B cell (primary cell): ENCODE results near the gene TJP3. TPM values are rescaled to one million over a fixed set of nuclear protein-coding genes. Genes with fewer than 3 reads are reported as not detected.

Source experiments
- ATAC-seq: fragments of 200-7000 bp; cut with Tn5 transposase; one replicate; pipeline ENCODE4 v1.10.0; 2021; ENCODE audit warnings: low read depth, mild to moderate bottlenecking, moderate number of reproducible peaks, moderate library complexity
- CTCF ChIA-PET: fragments of 350-600 bp; sonication (Branson Sonifier 250); formaldehyde crosslinking; loops from one replicate; lab custom pipeline; 2021; ENCODE audit warnings: antibody characterized with exemption, inconsistent platforms; lab: Charles Lee
- POLR2A ChIA-PET: fragments of 350-600 bp; sonication (Branson Sonifier 250); formaldehyde crosslinking; loops from one replicate; lab custom pipeline; 2021; ENCODE audit warnings: antibody characterized with exemption; lab: Charles Lee
- DNase-seq: peaks from one replicate; pipeline ENCODE4 v3.0.0; 2013
- H2AFZ ChIP-seq: 2 replicates; pipeline ENCODE4 v1.6.1; 2012; ENCODE audit warnings: mild to moderate bottlenecking, low read depth, low read length; ENCODE audit not compliant: insufficient read depth, poor library complexity, severe bottlenecking
- H3K27ac ChIP-seq, 2 donors: 1 replicate in 1 of 2; 2 replicates in 1 of 2; pipeline ENCODE4 v1.5.1; 2012 to 2013; ENCODE audit warnings: low read length in 2 of 2, mild to moderate bottlenecking in 2 of 2, moderate library complexity in 1 of 2
- H3K27me3 ChIP-seq, 4 experiments: fragments of 200-600 bp in 1 of 4; sonication (generic) in 1 of 4; replicated peaks in 1 of 4; 1 replicate in 2 of 4; 2 replicates in 2 of 4; pipeline versions ENCODE4 v1.6.1 to v1.7.0; 2013 to 2016; ENCODE audit warnings: low read length in 3 of 4, mild to moderate bottlenecking in 2 of 4, mixed read lengths in 1 of 4, moderate library complexity in 1 of 4; ENCODE audit not compliant: insufficient read depth in 4 of 4, control insufficient read depth in 3 of 4; ENCODE audit errors: control extremely low read depth in 1 of 4
- H3K36me3 ChIP-seq, 2 experiments: replicated peaks in 1 of 2; 1 replicate in 1 of 2; 2 replicates in 1 of 2; pipeline versions ENCODE4 v1.6.1 to v1.7.1; 2013; ENCODE audit warnings: low read length in 1 of 2; ENCODE audit not compliant: insufficient read depth in 2 of 2, control insufficient read depth in 1 of 2; ENCODE audit errors: control extremely low read depth in 1 of 2, extremely low read depth in 1 of 2
- H3K4me1 ChIP-seq, 2 donors: fragments of 200-600 bp in 1 of 2; sonication (generic) in 1 of 2; 1 replicate in 1 of 2; 2 replicates in 1 of 2; pipeline versions ENCODE4 v1.5.1 to v1.6.1; 2013 to 2017; ENCODE audit warnings: low read length in 2 of 2; ENCODE audit not compliant: control insufficient read depth in 2 of 2, insufficient read depth in 2 of 2
- H3K4me2 ChIP-seq: replicated peaks from 2 replicates; pipeline ENCODE3; 2012; ENCODE audit warnings: mild to moderate bottlenecking, low read depth, low read length; ENCODE audit not compliant: poor library complexity, severe bottlenecking
- H3K4me3 ChIP-seq, 5 experiments: fragments of 200-600 bp in 1 of 5; sonication (generic) in 1 of 5; 1 replicate in 3 of 5; 2 replicates in 2 of 5; pipeline versions ENCODE4 v1.5.1 to v1.7.0; 2011 to 2016; ENCODE audit warnings: low read length in 4 of 5, mild to moderate bottlenecking in 4 of 5, low read depth in 2 of 5, control low read depth in 1 of 5, moderate library complexity in 1 of 5; ENCODE audit not compliant: insufficient read depth in 1 of 5; ENCODE audit errors: control extremely low read depth in 1 of 5, extremely low read depth in 1 of 5
- H3K79me2 ChIP-seq: fragments of 200-600 bp; sonication (generic); one replicate; pipeline ENCODE4 v1.6.0; 2016; ENCODE audit warnings: low read length; ENCODE audit not compliant: control insufficient read depth, insufficient read depth
- H3K9ac ChIP-seq: fragments of 200-600 bp; sonication (generic); 2 replicates; pipeline ENCODE4 v1.6.1; 2017; ENCODE audit warnings: mild to moderate bottlenecking, low read length, moderate library complexity
- H3K9me3 ChIP-seq, 3 donors: one replicate each; pipeline versions ENCODE4 v1.6.1 to v1.7.1; 2013; ENCODE audit warnings: low read length in 2 of 3; ENCODE audit not compliant: control insufficient read depth in 2 of 3, insufficient read depth in 1 of 3; ENCODE audit errors: control extremely low read depth in 1 of 3
- H4K20me1 ChIP-seq: 2 replicates; pipeline ENCODE4 v1.6.0; 2012; ENCODE audit warnings: mild to moderate bottlenecking, low read length; ENCODE audit not compliant: insufficient read depth, control insufficient read depth, poor library complexity, severe bottlenecking
- H3K27ac Mint-ChIP-seq: one replicate; pipeline ENCODE4 v1.8.0; 2021; ENCODE audit warnings: mixed read lengths
- H3K27me3 Mint-ChIP-seq: one replicate; pipeline ENCODE4 v1.8.0; 2021; ENCODE audit warnings: mixed read lengths
- H3K4me1 Mint-ChIP-seq: one replicate; pipeline ENCODE4 v1.8.0; 2021; ENCODE audit warnings: mixed read lengths
- H3K4me3 Mint-ChIP-seq: one replicate; pipeline ENCODE4 v1.8.0; 2021; ENCODE audit warnings: mixed read lengths
- H3K9me3 Mint-ChIP-seq: one replicate; pipeline ENCODE4 v1.8.0; 2022; ENCODE audit warnings: mixed read lengths; ENCODE audit not compliant: insufficient read depth
- EZH2 ChIP-seq: IDR thresholded peaks from 2 replicates; pipeline ENCODE4 v1.6.1; 2012; ENCODE audit warnings: borderline replicate concordance, low read depth, mild to moderate bottlenecking, moderate library complexity, low read length; ENCODE audit not compliant: insufficient read depth, poor library complexity, severe bottlenecking
- WGBS: methylation state at CpG from one replicate; pipeline ENCODE4 v1.1.5; 2013; ENCODE audit warnings: missing lambda C conversion rate; ENCODE audit not compliant: insufficient coverage; 5-methylcytosine and 5-hydroxymethylcytosine counted together
- intact Hi-C: fragments of 100-400 bp; cut with micrococcal nuclease; formaldehyde crosslinking; loops from one replicate; pipeline ENCODE4 v1.10.0; 2022
- polyA plus RNA-seq: library from polyadenylated mRNA; depleted of rRNA; stranded (reverse); fragments of >200 nt; gene quantifications from 2 replicates; pipeline ENCODE4 v1.2.3, GENCODE V29; 2012
- total RNA-seq, 2 donors: library from RNA; stranded (reverse); fragments of 120-200 nt in 1 of 2; gene quantifications; 1 replicate in 1 of 2; 2 replicates in 1 of 2; pipeline versions ENCODE4 v1.2.3 to v1.2.4, GENCODE V29; 2013 to 2022
- TF ChIP-seq, protein P1 (sequence below): fragments of 200-600 bp; IDR thresholded peaks from one replicate; pipeline ENCODE4 v1.8.0; 2022; ENCODE audit warnings: antibody characterized with exemption, mild to moderate bottlenecking

Gene TJP3
- total and polyA plus RNA-seq, 2 donors (not counting 1 experiment from before 2014, with no cell fraction given): 2.1 to 2.9 TPM

DNA sequence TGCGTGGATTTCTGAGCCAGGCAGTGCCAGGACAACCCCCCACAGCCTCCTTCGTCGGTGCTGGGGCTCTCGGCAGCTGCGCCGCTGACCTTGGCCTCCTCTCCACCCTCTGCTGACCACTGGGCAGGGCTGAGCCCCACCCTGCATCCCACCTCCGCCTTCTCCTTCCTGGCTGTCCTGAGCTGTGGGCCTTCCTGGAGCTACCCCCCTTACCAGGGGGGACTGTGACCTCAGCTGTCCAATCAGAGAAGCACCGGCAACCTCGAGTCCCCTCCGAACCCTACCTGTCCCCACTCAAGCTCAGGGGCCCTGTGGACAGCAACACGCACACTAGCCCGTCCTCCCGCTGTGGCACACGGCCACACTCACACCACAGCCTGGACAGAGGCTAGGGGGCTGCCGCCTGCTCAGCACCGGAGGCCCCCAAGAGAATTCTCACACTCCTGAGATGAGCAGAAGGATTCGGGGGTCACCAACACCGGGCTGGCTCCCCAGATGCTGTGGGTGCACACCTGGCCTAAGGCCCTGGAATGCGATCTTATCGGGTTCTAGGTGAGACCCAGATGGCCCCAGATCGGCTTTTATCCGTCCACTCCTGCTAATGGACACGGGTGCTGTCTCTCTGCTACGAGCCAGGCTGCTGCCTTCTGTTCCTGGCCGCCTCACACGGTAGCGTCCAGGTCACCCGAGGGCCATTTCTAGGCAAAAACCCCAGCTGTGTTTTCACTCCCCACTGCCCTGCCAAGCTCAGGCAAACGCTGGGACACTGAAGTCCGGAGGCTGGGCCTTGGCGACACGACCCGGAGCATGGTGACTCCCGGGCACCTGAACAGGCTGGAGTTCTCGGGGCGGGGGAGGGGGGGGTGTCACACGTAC, 49.1 kb upstream of the TJP3 start:
- WGBS: 98% methylated on average over 37 of the region's 37 CpGs
- no peak for TF ChIP-seq EZH2
- TF ChIP-seq, protein P1, sequence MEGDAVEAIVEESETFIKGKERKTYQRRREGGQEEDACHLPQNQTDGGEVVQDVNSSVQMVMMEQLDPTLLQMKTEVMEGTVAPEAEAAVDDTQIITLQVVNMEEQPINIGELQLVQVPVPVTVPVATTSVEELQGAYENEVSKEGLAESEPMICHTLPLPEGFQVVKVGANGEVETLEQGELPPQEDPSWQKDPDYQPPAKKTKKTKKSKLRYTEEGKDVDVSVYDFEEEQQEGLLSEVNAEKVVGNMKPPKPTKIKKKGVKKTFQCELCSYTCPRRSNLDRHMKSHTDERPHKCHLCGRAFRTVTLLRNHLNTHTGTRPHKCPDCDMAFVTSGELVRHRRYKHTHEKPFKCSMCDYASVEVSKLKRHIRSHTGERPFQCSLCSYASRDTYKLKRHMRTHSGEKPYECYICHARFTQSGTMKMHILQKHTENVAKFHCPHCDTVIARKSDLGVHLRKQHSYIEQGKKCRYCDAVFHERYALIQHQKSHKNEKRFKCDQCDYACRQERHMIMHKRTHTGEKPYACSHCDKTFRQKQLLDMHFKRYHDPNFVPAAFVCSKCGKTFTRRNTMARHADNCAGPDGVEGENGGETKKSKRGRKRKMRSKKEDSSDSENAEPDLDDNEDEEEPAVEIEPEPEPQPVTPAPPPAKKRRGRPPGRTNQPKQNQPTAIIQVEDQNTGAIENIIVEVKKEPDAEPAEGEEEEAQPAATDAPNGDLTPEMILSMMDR: no peak
- peaks cover 12% of the 10 kb centered on the region for H3K79me2 ChIP-seq
- no peak overlapping the region for H3K4me2 ChIP-seq
- peaks cover 0 to 12% of the 10 kb centered on the region in 2 donors for H3K4me1 ChIP-seq
- no peaks in the 10 kb centered on the region for H3K27me3 Mint-ChIP-seq
- H3K4me3 ChIP-seq: no peak overlapping the region
- H2AFZ ChIP-seq: no peak overlapping the region
- H3K27me3 ChIP-seq: no peaks in the 10 kb centered on the region
- no peak for DNase-seq
- H3K4me3 Mint-ChIP-seq: no peak overlapping the region
- intact Hi-C loops: no loop called here
- ATAC-seq: no peak
- CTCF ChIA-PET: no interaction called here
- no peaks in the 10 kb centered on the region for H3K9me3 Mint-ChIP-seq
- H3K36me3 ChIP-seq: peaks cover 0 to 17% of the 10 kb centered on the region in 2 experiments
- no peak overlapping the region for H3K27ac Mint-ChIP-seq
- no peaks in the 10 kb centered on the region for H4K20me1 ChIP-seq
- H3K27ac ChIP-seq: no peak overlapping the region
- POLR2A ChIA-PET: no interaction called here
- no peak overlapping the region for H3K9ac ChIP-seq
- peaks cover 0 to 20% (median 3%) of the 10 kb centered on the region in 3 donors for H3K9me3 ChIP-seq
- peaks cover 13% of the 10 kb centered on the region for H3K4me1 Mint-ChIP-seq

DNA sequence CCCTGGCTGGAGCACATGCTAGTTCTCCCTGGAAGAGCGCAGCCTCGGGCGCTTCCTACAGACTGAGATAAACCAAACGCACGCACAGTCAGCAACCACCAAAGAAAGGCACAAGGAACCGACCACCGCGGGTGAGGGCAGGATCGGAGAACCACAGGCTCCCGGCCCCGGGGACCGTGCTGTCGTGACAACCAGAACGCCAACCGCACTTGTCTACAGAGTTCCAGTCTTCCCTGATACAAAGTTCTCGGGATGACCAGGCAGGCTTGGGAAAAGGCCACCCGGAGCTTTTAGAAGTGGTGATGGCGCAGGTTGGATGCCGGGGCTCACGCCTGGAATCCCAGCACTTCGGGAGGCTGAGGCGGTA, 48.5 kb upstream of the TJP3 start:
- Histone ChIP-seq H3K4me1 (peaks cover 3 to 17% of the 10 kb centered on the region in 2 donors), H3K27me3 (no peaks in the 10 kb centered on the region), H3K9ac (no peak overlapping the region), H3K27ac (no peak overlapping the region), H3K9me3 (peaks cover 0 to 20% (median 3%) of the 10 kb centered on the region in 3 donors), H2AFZ (no peak overlapping the region), H3K4me2 (no peak overlapping the region), H3K79me2 (peaks cover 15% of the 10 kb centered on the region), H4K20me1 (no peaks in the 10 kb centered on the region), H3K4me3 (no peak overlapping the region), H3K36me3 (peaks cover 0 to 17% of the 10 kb centered on the region in 2 experiments)
- Mint-ChIP-seq H3K9me3 (no peaks in the 10 kb centered on the region), H3K27me3 (no peaks in the 10 kb centered on the region), H3K4me3 (no peak overlapping the region), H3K4me1 (peaks cover 15% of the 10 kb centered on the region), H3K27ac (no peak overlapping the region)
- TF ChIP-seq EZH2: no peak
- TF ChIP-seq, protein P1: no peak
- DNase-seq (no peak), ATAC-seq (no peak)
- intact Hi-C loops: no loop called here
- ChIA-PET CTCF (no interaction called here), POLR2A (no interaction called here)
- 96% methylated on average over 22 of the region's 22 CpGs for WGBS
